ENCODE measurements around the gene WDR48. TPM values are rescaled to one million over a fixed set of nuclear protein-coding genes. Genes with fewer than 3 reads are reported as not detected.

The WDR48 gene
- total and polyA plus RNA-seq, 9 donors: 20.7 to 55.5 (median 38.2) TPM

GRCh38 chr3:39113291-39113690, 61.5 kb downstream of the WDR48 start:
- no peak for DNase-seq
- H3K27ac ChIP-seq: no peak overlapping the region

GRCh38 chr3:39114456-39114855, 62.6 kb downstream of the WDR48 start:
- H3K36me3 ChIP-seq: no peaks in the 10 kb centered on the region

More at GRCh38 chr3:39113291-39113690, 61.5 kb downstream of the WDR48 start:
- intact Hi-C loops (cut with DNase I): no loop called here
- Histone ChIP-seq H3K9me3 (no peaks in the 10 kb centered on the region), H3K36me3 (no peaks in the 10 kb centered on the region), H3K4me1 (ENCODE audit: insufficient read depth) (peaks cover 1% of the 10 kb centered on the region), H3K4me3 (no peak overlapping the region), H3K27me3 (no peaks in the 10 kb centered on the region)
- TF ChIP-seq POLR2A (IDR thresholded peaks at IDR 0.05): no peak
- no peak for TF ChIP-seq EP300 (IDR thresholded peaks at IDR 0.05)
- no peak for TF ChIP-seq CTCF (IDR thresholded peaks at IDR 0.05)
- WGBS, 3 donors: 74 to 91% (median 85%) methylated on average over 3 of the region's 3 CpGs

GRCh38 chr3:39115870-39116269, 64.1 kb downstream of the WDR48 start:
- H3K36me3 ChIP-seq: no peaks in the 10 kb centered on the region
- TF ChIP-seq EP300 (IDR thresholded peaks at IDR 0.05) (no peak), POLR2A (IDR thresholded peaks at IDR 0.05) (no peak), CTCF (IDR thresholded peaks at IDR 0.05) (no peak)
- WGBS, 3 donors: 94 to 98% (median 97%) methylated on average over 3 of the region's 3 CpGs

More at GRCh38 chr3:39114456-39114855, 62.6 kb downstream of the WDR48 start:
- Histone ChIP-seq H3K4me1 (ENCODE audit: insufficient read depth) (no peaks in the 10 kb centered on the region), H3K27ac (no peak overlapping the region), H3K4me3 (no peak overlapping the region), H3K9me3 (no peaks in the 10 kb centered on the region), H3K27me3 (no peaks in the 10 kb centered on the region)
- no peak for DNase-seq
- intact Hi-C loops (cut with DNase I): no loop called here
- 86 to 89% (median 87%) methylated on average over 5 of the region's 5 CpGs for WGBS, 3 donors
- no peak for TF ChIP-seq CTCF (IDR thresholded peaks at IDR 0.05)
- TF ChIP-seq POLR2A (IDR thresholded peaks at IDR 0.05): no peak
- no peak for TF ChIP-seq EP300 (IDR thresholded peaks at IDR 0.05)

GRCh38 chr3:39118079-39118478, 66.3 kb downstream of the WDR48 start:
- Histone ChIP-seq H3K27me3 (no peaks in the 10 kb centered on the region), H3K4me3 (no peak overlapping the region), H3K27ac (no peak overlapping the region), H3K4me1 (ENCODE audit: insufficient read depth) (no peaks in the 10 kb centered on the region), H3K9me3 (no peaks in the 10 kb centered on the region), H3K36me3 (no peaks in the 10 kb centered on the region)
- TF ChIP-seq EP300 (IDR thresholded peaks at IDR 0.05): no peak
- TF ChIP-seq POLR2A (IDR thresholded peaks at IDR 0.05): no peak
- TF ChIP-seq CTCF (IDR thresholded peaks at IDR 0.05): no peak
- WGBS, 3 donors: 77 to 80% (median 77%) methylated on average over 3 of the region's 3 CpGs
- no peak for DNase-seq
- intact Hi-C loops (cut with DNase I): no loop called here

More at GRCh38 chr3:39115870-39116269, 64.1 kb downstream of the WDR48 start:
- Histone ChIP-seq H3K9me3 (no peaks in the 10 kb centered on the region), H3K27me3 (no peaks in the 10 kb centered on the region), H3K4me1 (ENCODE audit: insufficient read depth) (no peaks in the 10 kb centered on the region), H3K27ac (no peak overlapping the region), H3K4me3 (no peak overlapping the region)
- intact Hi-C loops (cut with DNase I): no loop called here
- DNase-seq: no peak

Data from ovary (tissue), 9 donors.